ENCODE results near the gene CPLANE2.
"Not testable (repeated sequence)": the region's sequence is repeated elsewhere in the genome, so short reads cannot be mapped to it uniquely, and the experiment has no call there.

The CPLANE2 gene

GRCh38 chr1:16208270-16208987 is 28.6 kb downstream of the CPLANE2 start:
- no peak for DNase-seq

DNA sequence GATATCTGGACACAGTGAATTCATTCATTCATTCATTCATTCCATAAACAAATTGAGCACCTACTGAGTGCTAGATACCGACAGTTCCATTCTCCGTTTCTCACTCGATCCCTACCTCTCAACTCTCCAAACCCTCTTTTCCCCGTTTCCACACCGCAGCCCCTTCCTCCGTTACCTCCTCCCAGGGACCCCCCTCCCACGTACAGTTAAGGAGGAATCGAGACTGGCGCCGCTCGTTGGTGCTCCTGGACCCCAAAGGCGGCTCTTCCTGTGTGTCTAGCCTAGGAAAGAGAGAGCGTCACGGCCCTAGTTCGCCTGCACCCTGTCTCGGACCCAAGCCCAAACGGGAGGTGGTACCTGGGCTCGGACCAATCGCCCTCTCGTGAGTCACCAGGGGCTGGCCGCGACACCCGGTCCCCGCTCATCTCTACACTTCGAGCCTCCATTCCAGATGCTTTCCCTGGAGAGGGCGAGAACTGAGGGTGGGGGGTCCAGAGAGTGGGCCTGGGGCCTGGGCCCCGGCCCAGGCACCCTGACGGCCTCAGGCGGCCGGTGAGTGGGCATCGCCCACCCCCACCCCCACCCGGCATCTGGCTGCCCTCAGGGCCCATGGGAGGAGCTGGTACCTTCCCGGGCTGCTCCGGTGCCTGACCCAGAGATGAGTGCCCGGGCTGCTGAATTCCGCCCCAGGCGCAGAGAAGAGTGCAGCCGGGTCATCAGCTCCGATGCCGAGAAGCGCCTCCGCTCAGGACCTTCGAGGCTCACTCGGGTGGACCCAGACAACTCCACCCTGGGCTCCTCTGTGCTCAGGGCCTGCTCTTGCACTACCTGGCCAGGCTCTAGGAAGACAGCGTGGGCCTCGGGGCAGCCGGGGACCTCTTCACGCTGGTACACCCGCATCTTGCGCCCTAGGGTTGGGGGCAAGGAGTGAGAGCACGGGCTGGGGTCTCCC is 29.4 kb downstream of the CPLANE2 start:
- peak; percentile 39 for DNase-seq

DNA sequence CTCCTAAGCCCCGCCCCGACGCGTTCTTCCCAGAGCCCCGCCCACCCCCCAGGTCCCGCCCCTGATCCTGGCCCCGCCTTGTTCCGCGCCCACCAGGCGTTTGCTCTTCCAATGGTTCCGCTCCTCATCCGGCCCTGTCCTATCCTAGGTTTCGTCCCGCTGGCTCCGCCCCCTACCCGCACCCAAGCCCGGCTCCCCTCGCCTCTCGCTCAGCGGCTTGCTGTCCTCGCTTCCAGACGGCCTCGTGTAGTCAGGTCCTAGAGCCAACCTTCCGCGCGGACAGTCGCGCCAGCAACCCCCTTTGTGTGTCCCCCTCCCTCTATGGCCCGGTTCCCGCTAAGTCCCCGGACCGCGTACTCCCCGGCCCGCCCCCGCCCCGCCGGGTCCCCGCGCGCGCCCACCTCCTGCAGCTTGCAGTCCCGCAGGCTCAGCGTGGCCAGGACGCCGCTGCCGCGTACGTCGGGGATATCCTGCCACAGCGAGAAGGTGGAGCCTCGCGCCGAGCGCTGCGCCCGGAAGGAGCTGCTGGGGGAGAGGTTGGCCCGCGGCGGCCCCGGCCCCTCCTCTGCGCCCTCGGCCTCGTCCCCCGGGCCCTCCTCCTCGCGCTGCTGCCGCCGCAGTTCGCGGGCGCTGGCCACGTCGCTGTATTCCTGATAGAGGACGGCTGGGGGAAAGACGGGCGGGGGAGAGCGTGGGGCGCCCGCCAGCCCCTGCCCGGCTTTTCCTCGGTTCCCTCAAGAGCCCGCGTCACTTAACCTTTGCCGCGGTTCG is 30.3 kb downstream of the CPLANE2 start:
- DNase-seq: peak; percentile 99

DNA sequence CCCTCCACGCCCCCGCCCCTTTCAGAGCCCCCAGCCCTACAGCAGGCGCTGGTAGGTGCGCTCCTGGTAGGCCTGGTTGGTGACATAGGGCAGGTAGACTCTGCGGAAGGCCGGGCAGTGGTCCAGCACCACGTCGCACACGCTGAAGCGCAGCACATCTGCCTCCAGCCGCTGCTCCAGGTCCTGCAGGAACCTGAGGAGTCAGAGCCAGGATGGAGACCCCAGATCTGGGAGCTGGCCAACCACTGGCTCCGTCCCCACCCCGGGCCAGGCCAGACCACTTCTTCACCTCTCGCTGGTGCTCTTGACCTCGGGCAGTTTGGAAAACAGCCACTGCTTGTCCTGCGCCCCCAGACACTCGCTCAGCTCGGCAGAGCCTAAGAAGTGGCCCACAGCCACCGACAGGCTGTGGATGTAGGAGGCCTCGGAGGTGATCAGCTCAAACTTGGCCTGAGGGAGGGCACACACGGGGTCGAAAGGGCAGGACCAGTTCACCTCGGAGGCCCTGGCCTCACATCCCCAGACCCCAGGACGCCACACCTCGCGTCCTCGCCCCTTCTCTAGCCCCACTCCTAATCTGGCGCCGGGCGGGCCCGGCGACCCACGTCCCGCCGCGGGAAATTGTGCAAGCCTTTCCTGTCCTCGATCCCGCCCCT is 31.0 kb downstream of the CPLANE2 start:
- DNase-seq: no peak

DNA sequence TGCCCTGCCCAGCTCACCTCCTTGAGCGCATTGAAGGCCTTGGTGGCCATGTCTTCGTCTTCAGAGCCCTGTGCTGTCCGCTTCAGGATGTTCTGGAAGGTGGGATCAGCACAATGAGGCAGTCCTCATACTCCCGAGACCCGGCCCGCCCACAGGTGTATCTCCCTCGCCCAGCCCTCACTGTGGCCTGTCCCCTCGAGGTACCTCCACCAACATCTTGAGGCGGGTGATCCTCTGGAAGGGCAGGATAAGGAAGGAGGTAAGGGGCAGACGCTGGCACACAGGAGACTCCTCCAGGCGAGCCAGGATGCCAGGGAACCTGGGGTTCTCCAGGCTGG is 31.7 kb downstream of the CPLANE2 start:
- DNase-seq: no peak

DNA sequence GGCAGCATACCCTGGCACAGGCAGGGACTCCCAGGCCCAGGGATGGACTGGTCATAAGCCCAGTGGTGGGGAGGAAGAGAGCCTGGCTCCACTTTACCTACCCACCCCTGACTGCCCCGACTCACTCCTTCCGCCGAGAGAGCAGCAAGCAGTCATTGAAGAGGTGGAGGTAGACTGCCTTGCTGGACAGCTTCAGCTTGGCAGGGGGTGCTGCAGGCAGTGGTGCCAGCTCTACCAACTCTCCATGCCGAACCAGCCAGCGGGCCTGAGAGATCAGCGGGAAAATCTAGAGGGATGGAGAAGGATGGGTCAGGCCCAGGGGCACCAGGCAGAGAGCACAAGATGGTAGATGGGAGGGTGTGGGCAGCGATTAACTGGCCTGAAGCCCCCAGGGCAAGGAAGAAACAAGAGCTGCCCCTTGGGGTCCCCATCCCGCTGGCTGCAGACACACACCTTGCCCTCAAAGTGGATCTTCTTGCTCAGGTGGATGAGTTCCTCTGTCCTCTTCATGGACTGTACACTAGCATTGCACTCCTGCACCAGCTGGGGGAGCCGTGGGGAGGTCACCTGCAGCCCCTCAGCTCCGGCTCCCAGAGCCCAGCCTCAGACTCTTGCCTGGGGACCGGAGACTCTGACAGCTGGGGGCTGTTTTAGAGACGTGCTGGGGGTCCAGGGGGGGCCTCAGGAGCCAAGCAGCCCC is 32.2 kb downstream of the CPLANE2 start:
- no peak for DNase-seq

- no peak for DNase-seq
Measured at GRCh38 chr1:16204216-16204615, 32.8 kb downstream of the CPLANE2 start.

DNA sequence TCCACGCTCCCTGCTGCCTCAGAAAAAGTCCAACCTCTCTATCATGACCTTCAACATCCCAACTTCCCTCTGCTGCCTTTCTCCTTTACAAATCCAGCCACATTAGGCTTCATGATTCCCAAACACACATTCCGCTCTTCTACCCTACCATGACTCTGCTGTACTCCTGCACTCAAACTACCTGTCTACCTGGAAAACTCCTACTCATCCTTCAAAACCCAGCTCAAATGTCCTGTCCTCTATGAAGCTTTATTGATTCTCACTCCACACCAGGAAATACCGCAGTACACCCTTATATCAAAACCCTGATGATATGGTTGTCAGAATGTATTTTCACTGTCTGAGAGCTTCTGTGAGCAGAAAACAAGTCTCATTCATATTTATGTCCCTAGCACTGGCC is 33.4 kb downstream of the CPLANE2 start:
- DNase-seq: no peak

DNA sequence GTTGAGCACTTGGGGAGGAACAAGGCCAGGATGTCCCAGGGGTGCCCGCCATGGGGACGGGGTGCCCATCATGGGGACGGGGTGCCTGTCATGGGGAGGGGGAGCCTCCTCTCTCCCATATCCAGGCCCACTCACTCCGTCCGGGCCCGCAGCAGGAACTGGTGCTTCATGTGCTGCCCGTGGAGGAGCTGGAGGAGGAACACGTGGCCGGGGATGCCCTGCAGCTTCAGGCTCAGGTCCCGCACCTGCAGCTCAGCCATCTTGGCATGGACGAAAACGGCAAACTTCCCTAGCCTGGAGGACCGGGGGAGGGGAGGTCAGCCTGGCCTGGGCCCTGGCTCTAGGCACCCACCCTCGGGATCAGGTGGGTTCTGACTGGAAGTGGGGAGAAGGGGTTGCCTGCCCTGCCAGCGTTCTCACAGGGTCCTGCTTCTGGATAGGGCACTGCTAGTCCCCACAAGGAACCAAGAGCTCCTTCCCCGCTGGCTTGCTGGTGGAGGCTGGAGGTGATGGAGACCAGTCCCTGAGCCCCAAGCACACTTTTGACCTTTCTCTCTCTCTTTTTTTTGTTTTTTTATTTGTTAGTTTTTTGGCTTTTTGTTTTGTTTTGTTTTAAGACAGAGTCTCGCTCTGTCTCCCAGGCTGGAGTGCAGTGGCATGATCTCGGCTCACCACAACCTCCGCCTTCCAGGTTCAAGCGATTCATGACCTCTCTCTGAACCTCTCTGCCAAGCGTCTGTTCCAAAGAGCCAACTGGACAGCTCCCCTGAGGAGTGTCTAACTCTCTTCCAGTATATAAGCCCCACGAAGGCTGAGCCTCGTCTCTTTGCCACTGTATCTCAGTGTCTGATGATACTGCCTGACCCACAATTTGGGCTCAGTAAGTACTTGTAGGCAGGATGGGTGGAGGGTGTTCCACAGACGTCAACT is 34.4 kb downstream of the CPLANE2 start:
- no peak for DNase-seq

DNA sequence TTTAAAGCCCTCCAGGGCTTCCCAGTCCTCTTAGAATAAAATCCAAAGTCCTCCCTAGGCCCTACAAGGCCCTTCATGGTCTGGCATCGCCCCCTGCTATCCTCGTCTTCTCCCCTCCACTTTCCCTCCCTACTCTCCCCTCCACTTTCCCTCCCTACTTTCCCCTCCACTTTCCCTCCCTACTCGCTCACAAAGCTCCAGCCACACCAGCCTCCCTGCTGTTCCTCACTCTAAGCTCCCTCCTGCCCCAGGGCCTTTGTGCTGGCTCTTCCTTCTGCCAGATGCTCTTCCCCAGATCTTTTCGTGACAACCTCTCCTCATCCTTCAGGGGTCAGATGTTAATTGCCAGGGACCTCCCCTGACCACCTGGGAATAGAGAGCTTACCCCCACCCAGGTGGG is 37.3 kb downstream of the CPLANE2 start:
- no peak for DNase-seq

GRCh38 chr1:16199157-16199501 is 37.9 kb downstream of the CPLANE2 start:
- no peak for DNase-seq

DNA sequence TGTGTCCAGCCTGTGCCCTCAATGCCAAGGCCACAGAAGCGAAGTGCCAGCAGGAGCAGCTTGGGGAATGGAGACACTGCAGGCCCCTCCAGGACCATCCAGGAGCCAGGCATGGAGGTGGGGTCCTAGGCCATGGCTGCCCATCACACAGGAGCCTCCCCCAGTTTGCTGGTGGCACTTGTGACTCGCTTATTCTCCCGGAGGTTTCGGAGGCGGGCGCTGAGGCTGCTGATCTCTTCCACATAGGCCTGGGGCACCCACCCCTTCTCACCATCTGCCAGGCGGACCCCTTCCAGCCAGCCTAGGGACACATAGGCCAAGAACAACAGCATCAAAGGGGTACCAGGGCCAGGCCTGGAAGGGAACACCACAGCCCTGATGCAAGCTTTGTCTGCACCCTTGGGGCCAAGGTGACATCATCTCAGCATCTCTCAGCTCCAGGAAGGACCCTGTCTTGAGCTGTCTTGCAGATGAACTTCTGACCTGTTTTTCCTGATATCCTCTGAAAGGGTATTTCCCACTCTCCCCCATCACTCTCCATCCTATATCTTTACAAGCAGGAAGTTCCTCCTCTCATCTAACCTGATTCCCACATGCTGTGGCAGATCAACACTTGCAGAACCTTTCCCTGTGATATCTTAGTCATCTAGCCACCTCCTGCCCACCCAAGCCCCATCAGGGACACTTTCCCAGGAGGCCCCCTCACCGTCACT is 38.4 kb downstream of the CPLANE2 start:
- no peak for DNase-seq

DNA sequence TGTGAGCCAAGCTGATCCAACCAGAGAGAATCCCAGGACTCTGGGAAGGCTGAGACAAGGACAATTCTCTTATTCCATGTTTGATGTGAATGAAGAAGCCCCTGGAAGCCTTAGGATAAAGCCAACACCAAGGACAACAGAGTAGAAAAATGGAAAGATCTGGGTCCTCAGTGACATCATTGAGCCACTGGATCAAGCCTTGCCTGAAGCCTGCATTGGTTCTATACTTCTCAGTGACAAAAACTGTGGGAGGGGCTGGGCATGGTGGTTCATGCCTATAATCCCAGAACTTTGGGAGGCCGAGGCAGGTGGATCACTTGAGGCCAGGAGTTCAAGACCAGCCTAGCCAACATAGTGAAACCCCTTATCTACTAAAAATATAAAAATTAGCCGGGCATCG is 40.1 kb downstream of the CPLANE2 start:
- no peak for DNase-seq

DNA sequence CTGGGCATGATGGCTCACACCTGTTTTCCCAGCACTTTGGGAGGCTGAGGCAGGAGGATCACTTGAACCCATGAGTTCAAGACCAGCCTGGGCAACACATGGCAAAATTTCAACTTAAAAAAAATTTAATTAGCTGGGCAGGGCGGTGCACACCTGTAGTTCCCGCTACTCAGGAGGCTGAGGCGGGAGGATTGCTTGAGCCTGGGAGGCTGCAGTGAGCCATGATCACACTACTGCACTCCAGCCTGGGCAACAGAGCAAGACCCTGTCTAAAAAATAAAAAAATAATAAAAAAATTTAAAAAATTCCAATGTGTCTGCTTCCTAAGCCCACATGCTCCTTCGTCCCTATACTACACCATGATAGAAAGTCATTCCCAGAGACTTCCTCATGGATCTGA is 40.8 kb downstream of the CPLANE2 start:
- DNase-seq: not testable (repeated sequence)

- DNase-seq: no peak
Measured at GRCh38 chr1:16195518-16195905, 41.5 kb downstream of the CPLANE2 start.

DNA sequence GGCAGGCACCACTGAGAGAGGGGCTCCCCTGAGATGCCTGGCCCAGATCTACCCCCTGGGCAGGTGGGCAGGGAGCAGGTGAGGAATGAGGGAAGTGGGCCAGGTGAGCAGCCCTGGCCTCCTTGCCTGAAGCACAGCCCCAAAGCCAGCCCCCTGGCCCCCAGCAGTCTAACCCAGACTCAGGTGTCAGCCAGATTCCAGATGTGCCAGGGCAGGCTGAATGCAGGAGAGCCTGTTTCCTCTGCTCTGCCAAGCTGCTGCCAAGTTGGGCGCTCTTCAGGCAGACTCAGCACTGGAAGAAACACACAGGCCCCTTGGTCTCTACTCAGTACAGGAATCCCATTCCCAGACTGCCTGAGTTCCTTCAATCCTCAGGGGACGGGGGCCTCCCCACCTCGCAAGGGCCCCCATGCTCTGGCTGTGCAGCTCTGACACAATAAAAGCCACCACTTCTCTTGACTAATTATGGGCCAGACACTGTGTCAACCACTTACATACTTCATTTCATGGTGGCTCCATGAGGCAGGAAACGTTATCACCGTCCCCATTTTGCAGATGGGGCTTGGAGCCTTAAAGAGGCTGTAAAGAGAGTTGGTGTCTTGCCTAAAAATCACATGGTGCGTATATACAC is 45.0 kb downstream of the CPLANE2 start:
- DNase-seq: no peak

DNA sequence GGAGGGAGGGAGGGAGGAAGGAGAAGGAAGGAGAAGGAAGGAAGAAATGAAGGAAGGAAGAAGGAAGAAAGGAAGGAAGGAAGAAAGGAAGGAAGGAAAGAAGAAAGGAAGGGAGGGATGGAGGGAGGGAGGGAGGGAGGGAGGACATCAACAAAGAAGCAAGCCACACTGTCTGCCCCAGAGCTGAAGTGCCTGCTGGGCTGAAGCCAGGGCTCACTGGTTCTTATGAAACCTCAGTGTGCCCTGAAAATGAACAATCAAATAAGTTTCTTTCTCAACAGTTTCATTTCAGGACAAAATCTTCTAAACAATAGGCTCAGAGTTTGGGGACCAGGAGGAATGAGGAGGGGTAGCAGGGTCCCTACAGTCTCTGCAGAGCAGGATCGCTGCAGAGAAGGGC is 45.7 kb downstream of the CPLANE2 start:
- DNase-seq: no peak

- DNase-seq: no peak
Measured at GRCh38 chr1:16189921-16190621, 46.9 kb downstream of the CPLANE2 start.

DNA sequence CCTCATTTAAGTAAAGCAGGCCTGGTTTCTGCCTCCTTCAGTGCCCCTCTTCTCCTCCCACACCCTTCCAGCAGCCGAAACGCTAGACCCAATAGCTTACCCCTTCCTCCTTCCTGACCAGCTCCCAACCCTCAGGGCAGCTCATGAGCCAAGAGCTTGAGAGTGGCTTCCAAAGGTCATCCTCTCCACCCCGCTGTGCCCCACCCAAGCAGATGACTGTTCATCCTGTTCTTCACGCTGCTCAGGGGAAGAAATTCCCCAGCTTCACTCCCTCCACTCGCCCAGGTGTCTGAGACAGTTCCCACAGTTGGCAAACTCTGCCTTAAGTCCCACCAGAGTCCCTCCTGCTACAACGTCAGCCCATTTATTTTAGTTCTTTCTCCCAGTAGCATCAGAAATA is 48.0 kb downstream of the CPLANE2 start:
- DNase-seq: no peak
